Neural progenitor cell (in vitro differentiated cells): Measurements from ENCODE around the gene SLC14A1.

ENCODE experiments used
- CTCF ChIP-seq: fragments of 200-600 bp; sonication (generic); IDR thresholded peaks from 2 replicates; pipeline ENCODE4 v1.5.1; 2017; ENCODE audit warnings: antibody characterized with exemption, mild to moderate bottlenecking
- EZH2 ChIP-seq: fragments of 200-600 bp; sonication (generic); IDR thresholded peaks from 2 replicates; pipeline ENCODE4 v1.6.1; 2017; ENCODE audit warnings: antibody characterized with exemption, mild to moderate bottlenecking, moderate library complexity
- EZH2phosphoT487 ChIP-seq: fragments of 200-600 bp; sonication (generic); IDR thresholded peaks from 2 replicates; pipeline ENCODE4 v1.6.1; 2017; ENCODE audit warnings: antibody characterized with exemption

GRCh38 chr18:45719106-45719505 lies 4.9 kb upstream of the SLC14A1 start:
- TF ChIP-seq EZH2 (no peak), CTCF (no peak), EZH2phosphoT487 (no peak)
